ENCODE data around the gene PTPRE. TPM values are rescaled to one million over a fixed set of nuclear protein-coding genes. Genes with fewer than 3 reads are reported as not detected.

Gene PTPRE
- total RNA-seq, 1 experiment from 2014 or later, result 12.3 TPM

DNA sequence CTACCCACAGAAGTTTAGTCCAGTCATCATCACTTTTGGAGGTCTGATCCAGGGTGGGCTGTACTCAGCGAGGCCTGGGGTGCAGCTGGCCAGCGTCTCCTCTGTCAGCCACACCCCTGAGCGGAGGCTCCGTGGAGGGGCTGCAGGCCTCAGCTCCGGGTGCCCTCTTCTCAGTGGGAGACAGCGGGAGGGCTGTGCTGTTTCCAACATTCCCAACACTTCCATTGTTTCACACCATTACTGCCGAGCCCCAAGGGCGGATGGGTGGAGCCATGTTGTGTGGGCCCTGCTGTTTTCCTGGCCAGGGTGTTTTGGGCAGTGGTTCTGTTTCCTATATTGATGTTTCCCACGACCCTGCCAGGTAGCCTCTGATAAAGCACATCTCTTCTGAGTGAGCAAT, 124.3 kb downstream of the PTPRE start:
- BruUV-seq (replicated peaks), result no TSS peak
- H2AFZ ChIP-seq (ENCODE audit: low read depth, low read length, poor library complexity, severe bottlenecking), result no peak overlapping the region
- CTCF ChIA-PET, result interaction anchor here (1.3 kb wide), 1 partner anchor 177 kb away, joined by 3 read pairs; no protein-coding TSS in a partner anchor

More for the DNA sequence above, 124.3 kb downstream of the PTPRE start:
- TF ChIP-seq JUND (IDR thresholded peaks at IDR 0.05) (no peak), CBX3 (IDR thresholded peaks at IDR 0.05; ENCODE audit: low read depth) (no peak), EZH2 (IDR thresholded peaks at IDR 0.05) (no peak), RAD21 (IDR thresholded peaks at IDR 0.05; ENCODE audit: low read depth) (no peak), YY1 (IDR thresholded peaks at IDR 0.05; ENCODE audit: extremely low read depth, insufficient replicate concordance, low read depth, low read length) (no peak), CEBPB (IDR thresholded peaks at IDR 0.05; ENCODE audit: low read depth) (no peak), FOSL1 (IDR thresholded peaks at IDR 0.05; ENCODE audit: low read depth) (no peak), EZH2phosphoT487 (IDR thresholded peaks at IDR 0.05; ENCODE audit: borderline replicate concordance) (no peak), POLR2AphosphoS5 (IDR thresholded peaks at IDR 0.05; ENCODE audit: low read depth, low read length) (no peak), TCF7L2 (IDR thresholded peaks at IDR 0.05; ENCODE audit: borderline replicate concordance, extremely low read depth, insufficient read depth, insufficient read length) (no peak), SRF (IDR thresholded peaks at IDR 0.05; ENCODE audit: low read depth) (no peak)
- TF ChIP-seq, protein P1, sequence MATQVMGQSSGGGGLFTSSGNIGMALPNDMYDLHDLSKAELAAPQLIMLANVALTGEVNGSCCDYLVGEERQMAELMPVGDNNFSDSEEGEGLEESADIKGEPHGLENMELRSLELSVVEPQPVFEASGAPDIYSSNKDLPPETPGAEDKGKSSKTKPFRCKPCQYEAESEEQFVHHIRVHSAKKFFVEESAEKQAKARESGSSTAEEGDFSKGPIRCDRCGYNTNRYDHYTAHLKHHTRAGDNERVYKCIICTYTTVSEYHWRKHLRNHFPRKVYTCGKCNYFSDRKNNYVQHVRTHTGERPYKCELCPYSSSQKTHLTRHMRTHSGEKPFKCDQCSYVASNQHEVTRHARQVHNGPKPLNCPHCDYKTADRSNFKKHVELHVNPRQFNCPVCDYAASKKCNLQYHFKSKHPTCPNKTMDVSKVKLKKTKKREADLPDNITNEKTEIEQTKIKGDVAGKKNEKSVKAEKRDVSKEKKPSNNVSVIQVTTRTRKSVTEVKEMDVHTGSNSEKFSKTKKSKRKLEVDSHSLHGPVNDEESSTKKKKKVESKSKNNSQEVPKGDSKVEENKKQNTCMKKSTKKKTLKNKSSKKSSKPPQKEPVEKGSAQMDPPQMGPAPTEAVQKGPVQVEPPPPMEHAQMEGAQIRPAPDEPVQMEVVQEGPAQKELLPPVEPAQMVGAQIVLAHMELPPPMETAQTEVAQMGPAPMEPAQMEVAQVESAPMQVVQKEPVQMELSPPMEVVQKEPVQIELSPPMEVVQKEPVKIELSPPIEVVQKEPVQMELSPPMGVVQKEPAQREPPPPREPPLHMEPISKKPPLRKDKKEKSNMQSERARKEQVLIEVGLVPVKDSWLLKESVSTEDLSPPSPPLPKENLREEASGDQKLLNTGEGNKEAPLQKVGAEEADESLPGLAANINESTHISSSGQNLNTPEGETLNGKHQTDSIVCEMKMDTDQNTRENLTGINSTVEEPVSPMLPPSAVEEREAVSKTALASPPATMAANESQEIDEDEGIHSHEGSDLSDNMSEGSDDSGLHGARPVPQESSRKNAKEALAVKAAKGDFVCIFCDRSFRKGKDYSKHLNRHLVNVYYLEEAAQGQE (IDR thresholded peaks at IDR 0.05; ENCODE audit: low read depth), result no peak
- TF ChIP-seq, protein P2, sequence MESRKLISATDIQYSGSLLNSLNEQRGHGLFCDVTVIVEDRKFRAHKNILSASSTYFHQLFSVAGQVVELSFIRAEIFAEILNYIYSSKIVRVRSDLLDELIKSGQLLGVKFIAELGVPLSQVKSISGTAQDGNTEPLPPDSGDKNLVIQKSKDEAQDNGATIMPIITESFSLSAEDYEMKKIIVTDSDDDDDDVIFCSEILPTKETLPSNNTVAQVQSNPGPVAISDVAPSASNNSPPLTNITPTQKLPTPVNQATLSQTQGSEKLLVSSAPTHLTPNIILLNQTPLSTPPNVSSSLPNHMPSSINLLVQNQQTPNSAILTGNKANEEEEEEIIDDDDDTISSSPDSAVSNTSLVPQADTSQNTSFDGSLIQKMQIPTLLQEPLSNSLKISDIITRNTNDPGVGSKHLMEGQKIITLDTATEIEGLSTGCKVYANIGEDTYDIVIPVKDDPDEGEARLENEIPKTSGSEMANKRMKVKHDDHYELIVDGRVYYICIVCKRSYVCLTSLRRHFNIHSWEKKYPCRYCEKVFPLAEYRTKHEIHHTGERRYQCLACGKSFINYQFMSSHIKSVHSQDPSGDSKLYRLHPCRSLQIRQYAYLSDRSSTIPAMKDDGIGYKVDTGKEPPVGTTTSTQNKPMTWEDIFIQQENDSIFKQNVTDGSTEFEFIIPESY (IDR thresholded peaks at IDR 0.05; ENCODE audit: extremely low read depth, insufficient replicate concordance, low read length), result no peak
- TF ChIP-seq, protein P3, sequence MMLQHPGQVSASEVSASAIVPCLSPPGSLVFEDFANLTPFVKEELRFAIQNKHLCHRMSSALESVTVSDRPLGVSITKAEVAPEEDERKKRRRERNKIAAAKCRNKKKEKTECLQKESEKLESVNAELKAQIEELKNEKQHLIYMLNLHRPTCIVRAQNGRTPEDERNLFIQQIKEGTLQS (IDR thresholded peaks at IDR 0.05), result no peak
- H3K4me1 ChIP-seq (ENCODE audit: control insufficient read depth in 1 of 2, insufficient read depth in 2 of 2, low read length in 2 of 2), result peaks cover 0 to 3% of the 10 kb centered on the region in 2 experiments; a peak in 1 of 4 replicates
- ChIA-PET POLR2A (no interaction called here), RAD21 (ENCODE audit: low non-redundant PET in 1 of 2, low total read pairs in 2 of 2, uncharacterized antibody in 2 of 2, unreplicated experiment in 2 of 2) (no interaction called here)
- ATAC-seq, result no peak
- H3K79me2 ChIP-seq (ENCODE audit: insufficient read depth, low read length), result no peaks in the 10 kb centered on the region
- H3K36me3 ChIP-seq (ENCODE audit: control insufficient read depth in 1 of 2, insufficient read depth in 2 of 2, low read length in 2 of 2), result no peaks in the 10 kb centered on the region
- DNase-seq (ENCODE audit: low read depth, low spot score), result no peak
- H3K9ac ChIP-seq (ENCODE audit: low read length), result no peak overlapping the region
- H3K4me2 ChIP-seq (ENCODE audit: low read length), result no peak overlapping the region
- intact Hi-C loops (cut with micrococcal nuclease), result no loop called here
- H3K4me3 ChIP-seq (replicated peaks in 1 of 2; ENCODE audit: low read depth in 1 of 2, low read length in 2 of 2), result no peak overlapping the region
- H4K20me1 ChIP-seq (ENCODE audit: insufficient read depth), result no peaks in the 10 kb centered on the region
- H3K9me2 ChIP-seq (ENCODE audit: insufficient read depth), result no peaks in the 10 kb centered on the region
- no peak overlapping the region for H3K27ac ChIP-seq (ENCODE audit: low read depth, low read length)
- no peaks in the 10 kb centered on the region for H3K9me3 ChIP-seq (ENCODE audit: control insufficient read depth in 1 of 2, insufficient read depth in 1 of 2, low read depth in 1 of 2, low read length in 2 of 2)
- H3K27me3 ChIP-seq (ENCODE audit: insufficient read depth, low read length), result no peaks in the 10 kb centered on the region

All from HCT116 (cell line).